GM18868 (cell line): Measurements from ENCODE around the gene BPNT1.

Source experiments
- ATAC-seq: cut with Tn5 transposase; IDR thresholded peaks from one replicate; pipeline ENCODE4 v1.9.1; 2021; ENCODE audit warnings: mild to moderate bottlenecking, moderate library complexity; ENCODE audit not compliant: unreplicated experiment

The BPNT1 gene

GRCh38 chr1:220012259-220012658 is 77.3 kb downstream of the BPNT1 start:
- ATAC-seq: no peak

DNA sequence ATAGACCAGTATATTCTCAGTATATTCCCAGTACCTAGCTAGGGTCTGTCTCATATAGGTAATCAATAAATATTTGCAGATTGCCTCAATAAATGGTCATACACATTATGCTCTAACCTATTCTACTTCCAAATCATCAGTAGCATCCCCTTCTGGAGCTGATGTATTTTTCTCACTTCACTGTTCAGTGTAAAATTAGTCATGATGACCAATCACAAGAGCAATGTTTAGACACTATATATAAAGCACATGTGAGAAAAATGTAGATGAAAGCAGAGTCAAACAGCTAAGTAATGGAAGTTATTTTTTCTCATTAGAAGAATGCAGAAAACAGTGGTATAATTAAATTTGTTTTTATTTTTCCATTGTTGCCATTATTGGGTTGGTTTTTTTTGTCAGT is 78.0 kb downstream of the BPNT1 start:
- ATAC-seq: no peak
